ENCODE results near the gene PLEKHG3.

DNA sequence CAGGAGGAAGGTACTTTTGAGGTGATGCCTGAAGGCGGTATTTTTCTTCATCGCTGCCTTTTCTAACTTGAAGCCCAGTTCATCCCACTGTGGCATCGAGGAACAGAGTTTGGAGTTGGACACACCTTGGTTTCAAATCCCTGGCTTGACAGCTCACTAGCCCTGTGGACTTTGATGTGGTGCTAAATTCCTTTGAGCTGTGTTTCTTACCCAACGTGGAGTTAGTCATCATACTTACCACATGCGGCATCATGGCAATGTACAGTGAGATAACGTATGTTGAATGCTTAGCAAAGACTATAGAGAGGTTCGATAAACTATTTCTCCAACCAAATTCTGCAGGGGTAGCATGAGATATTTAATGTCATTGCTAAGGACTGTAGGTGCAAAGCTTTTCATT, 3.4 kb downstream of the PLEKHG3 start:
- TF ChIP-seq, protein P1, sequence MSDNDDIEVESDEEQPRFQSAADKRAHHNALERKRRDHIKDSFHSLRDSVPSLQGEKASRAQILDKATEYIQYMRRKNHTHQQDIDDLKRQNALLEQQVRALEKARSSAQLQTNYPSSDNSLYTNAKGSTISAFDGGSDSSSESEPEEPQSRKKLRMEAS (IDR thresholded peaks at IDR 0.05), result no peak
- no peak for TF ChIP-seq CEBPB (IDR thresholded peaks at IDR 0.05)
- TF ChIP-seq ZBTB7A (IDR thresholded peaks at IDR 0.05; ENCODE audit: low read depth), result no peak
- TF ChIP-seq TAF1 (IDR thresholded peaks at IDR 0.05; ENCODE audit: low read depth), result no peak
- TF ChIP-seq, protein P2, sequence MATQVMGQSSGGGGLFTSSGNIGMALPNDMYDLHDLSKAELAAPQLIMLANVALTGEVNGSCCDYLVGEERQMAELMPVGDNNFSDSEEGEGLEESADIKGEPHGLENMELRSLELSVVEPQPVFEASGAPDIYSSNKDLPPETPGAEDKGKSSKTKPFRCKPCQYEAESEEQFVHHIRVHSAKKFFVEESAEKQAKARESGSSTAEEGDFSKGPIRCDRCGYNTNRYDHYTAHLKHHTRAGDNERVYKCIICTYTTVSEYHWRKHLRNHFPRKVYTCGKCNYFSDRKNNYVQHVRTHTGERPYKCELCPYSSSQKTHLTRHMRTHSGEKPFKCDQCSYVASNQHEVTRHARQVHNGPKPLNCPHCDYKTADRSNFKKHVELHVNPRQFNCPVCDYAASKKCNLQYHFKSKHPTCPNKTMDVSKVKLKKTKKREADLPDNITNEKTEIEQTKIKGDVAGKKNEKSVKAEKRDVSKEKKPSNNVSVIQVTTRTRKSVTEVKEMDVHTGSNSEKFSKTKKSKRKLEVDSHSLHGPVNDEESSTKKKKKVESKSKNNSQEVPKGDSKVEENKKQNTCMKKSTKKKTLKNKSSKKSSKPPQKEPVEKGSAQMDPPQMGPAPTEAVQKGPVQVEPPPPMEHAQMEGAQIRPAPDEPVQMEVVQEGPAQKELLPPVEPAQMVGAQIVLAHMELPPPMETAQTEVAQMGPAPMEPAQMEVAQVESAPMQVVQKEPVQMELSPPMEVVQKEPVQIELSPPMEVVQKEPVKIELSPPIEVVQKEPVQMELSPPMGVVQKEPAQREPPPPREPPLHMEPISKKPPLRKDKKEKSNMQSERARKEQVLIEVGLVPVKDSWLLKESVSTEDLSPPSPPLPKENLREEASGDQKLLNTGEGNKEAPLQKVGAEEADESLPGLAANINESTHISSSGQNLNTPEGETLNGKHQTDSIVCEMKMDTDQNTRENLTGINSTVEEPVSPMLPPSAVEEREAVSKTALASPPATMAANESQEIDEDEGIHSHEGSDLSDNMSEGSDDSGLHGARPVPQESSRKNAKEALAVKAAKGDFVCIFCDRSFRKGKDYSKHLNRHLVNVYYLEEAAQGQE (IDR thresholded peaks at IDR 0.05; ENCODE audit: low read depth), result no peak
- no peak for TF ChIP-seq TEAD4 (IDR thresholded peaks at IDR 0.05)
